NAMALWA (cell line): ENCODE data around the gene POU3F3.
A peak's percentile ranks its signal among the peaks of the same experiment; 100 is the strongest.

Source experiments
- DNase-seq: peaks from one replicate; pipeline ENCODE4 v3.0.0-alpha.2; 2015; ENCODE audit warnings: low spot score

POU3F3 gene

DNA sequence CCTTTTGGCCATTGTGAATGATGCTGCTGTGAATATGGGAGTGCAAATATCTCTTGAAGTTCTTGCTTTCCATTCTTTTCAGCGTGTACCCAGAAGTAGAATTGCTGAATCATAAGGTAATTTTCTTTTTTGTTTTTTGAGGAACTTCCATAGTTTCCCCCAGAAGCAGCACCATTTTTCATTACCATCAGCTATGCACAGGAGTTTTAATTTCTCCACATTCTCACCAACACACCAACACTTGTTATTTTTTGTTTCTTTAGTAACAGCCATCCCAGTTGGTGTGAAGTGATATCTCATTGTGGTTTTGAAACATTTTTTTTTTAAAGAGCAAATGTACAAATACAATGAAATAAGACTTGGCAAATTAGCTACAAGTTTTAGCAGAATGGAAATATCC, 21.3 kb downstream of the POU3F3 start:
- no peak for DNase-seq

DNA sequence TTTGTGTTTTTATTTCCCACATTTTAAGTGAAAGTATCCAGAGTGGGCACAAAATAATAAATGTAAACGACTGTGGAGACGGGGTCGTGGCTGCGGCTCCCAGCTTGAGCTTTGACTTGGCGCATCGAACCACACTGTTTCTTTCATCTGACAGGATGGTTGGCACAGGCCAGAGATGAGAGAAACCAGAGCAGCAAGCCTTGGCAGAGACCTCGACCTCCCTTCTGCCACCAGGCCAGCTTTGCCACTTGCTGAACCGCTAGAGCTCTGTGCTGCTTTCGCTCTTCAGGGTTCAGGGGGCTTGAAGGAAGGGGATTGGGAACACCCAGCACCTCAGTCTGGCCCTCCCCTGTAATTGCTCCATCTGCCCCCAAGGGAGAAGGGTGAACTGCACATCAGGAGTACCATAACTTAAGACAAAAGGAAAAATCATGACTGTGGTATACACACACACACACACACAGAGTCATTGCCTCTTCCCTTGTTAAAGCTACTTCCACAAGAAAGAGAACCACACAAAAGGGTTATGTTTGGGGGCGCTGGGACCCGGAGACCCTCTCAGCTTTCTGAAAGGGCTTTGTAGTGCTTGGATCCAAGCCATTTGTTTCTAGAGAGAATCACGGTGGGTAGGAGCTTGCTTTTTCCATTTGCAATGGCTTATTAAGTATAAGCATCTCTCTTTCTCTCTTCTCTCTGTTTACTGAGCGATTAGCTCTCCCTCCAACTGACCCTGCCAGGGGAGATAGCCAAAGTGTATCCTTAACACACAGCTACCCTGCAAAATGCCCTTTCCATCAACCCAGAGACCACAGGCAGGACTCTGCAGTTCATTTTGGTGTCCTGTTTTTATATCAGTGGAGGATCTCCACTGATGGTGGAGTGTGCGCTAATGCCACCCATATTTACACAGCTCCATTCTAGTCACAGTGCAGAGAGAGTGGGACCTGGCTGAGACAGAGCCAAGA, 23.0 kb downstream of the POU3F3 start:
- DNase-seq, result no peak

DNA sequence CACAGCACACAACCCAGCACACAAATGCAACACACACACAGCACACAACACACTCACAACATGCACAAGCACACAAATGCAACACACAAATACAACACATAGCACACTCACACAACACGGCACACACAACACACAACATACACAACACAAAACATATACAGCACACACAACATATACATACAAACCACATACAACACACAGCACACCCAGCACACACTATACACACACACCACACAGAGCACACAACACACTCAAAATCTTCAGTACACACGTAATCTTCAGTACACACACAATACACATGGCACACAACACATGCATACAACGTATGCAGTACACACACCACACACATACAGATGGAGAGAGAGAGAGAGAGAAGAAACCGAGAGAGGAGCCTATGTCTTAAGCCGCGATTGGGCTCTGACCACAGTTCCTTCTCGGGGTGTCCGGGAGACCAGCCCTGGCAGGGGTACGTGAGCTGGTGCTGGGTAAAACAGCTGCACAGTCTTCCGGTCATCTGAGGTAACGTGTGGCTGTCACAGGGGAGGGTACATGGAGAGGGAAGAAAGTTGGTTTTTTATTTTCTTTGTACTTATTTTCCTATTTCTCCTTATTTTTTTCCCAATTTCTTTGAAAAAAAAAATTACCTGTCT, 25.1 kb downstream of the POU3F3 start:
- no peak for DNase-seq

DNA sequence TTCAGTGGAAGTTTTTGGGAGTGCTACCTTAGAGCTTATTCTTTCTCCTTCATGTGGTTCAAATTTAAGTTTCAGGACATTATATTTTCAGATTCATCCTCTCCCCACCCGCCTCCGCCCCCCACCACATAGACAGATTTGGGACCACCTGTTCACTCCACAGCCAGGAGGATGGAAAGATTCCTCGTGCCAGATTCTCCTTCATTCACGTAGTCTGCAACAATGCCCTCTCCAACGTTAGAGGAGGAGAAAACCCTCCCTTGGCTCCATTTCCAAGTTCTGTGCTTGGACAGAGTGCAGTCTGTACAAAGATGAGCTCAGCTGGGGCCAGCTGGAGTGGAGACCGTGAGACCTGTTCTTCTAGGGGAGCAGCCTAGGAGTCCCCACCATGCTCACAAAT, 26.2 kb downstream of the POU3F3 start:
- no peak for DNase-seq

DNA sequence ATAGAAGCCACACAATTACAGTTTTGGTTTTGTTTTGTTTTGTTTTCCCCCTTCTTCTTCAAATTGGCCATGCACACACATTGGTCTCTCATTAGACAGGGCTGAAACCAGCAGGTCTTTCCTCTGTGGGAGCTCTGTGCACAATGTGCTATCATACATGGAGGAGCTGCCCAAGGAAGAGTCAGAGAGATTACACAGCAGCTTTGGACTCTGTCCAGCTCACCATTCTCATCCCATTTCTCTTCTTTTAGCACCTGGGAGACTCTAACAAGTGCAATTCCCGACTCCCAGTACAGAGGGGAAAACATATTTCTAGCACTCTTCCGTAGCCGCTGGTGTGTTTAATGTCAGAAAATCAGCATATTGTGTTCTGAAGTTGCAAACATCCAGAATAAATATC, 29.4 kb downstream of the POU3F3 start:
- DNase-seq, result no peak

DNA sequence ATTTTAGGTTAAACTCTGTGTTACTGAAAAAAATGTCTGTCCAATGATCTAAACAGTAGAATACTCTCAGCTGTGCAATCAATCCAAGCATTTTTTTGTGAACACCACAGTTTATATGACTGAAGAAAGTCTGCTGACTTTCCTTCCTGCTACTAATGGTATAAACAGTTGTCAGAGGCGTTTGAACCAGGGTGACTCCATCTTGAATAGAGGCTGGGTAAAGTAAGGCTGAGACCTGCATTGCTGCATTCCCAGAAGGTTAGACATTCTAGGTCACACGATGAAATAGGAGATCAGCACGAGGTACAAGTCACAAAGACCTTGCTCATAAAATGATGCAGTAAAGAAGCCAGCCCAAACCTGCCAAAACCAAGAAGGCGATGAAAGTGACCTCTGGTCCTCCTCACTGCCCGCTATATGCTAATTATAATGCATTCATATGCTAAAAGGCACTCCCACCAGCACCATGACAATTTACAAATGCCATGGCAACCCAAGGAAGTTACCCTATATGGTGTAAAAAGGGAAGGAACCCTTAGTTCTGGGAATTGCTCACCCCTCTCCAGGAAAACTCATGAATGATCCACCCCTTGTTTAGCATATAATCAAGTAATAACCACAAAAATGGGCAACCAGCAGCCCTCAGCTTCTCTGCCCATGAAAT, 31.3 kb downstream of the POU3F3 start:
- DNase-seq, result no peak

DNA sequence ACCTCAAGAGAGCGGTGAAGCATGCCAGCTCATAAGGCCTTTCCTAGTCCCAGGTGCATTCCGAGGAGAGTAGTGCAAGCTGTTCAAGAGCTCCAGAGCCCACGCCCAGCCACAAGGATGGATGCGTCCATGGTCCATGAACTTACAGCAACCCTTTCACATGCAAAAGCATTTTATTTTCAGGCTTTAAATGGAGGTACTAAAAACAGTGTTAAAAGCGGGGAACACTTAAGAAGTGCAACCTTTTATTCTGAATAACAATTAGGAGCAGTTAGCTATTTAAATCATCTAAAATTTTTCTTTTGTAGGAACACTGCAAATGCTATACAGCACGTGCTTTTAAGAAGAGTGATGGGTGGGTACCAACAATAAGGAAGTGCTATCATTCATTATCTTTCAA, 33.8 kb downstream of the POU3F3 start:
- DNase-seq, result no peak

DNA sequence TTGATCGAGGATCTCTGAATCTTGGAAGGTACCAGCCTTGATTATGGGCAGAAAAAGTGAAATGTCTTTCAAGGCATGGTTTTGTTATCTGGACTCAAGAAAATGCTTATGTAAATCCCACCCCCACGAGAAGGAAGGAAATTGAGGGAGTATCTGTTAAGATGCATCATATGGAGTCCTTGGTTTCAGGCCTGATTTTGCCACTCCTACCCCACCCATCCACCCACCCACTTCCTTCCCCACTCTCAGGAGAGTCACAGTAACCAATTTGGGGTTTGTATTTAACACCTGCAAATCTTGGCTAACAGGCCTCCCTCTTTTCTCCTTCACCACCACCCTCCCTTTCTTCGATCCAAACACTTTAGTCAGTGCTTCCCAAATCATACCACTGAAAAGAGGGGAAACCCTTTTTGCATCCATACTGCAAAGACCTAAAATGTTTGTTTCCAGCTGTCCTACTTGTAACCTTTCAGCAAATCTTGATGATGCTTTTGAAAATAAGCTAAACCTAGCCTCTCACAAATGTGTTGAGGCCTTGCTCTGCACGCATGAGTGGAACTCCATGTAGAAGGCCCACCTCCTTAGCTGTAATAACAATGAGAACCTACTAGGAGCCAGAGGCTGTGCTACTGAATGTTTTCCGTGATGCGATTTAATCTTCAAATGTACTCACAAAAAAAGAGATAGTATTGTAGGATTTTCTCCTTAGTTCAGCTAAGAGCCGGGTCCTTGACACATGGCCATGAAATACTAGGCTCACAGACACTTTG, 34.8 kb downstream of the POU3F3 start:
- DNase-seq, result no peak

DNA sequence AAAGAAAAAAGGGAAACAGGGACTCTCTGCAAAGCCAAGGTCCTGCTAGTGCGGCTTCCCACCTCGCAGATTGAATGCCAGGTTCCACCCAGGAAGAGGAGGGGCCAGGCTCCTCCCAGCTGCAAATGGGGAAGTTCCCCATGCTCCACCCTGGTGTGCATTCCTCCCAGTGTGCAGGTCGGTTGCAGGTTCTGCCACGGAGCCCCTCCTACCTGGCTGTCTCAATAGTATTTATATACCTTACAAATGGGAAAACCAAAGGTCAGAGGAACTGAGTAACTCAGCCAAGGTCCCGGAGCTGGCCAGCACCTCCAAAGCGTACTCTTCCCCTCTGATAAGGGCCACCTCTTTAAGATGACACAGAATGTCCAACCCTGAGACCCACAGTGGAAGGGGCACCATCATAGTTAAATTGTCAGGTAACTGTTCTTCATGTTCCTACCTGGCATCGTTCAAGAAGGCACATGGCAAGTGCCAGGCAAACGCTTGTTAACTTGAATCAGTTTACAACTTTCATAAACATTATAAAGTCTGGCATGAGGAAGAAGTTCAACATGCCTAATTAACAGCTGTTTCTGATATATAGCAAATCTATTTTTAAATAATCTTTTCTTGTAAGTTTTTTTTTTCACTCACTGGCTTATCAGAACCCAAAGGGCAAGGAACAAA, 35.5 kb downstream of the POU3F3 start:
- DNase-seq, result peak; percentile 26

DNA sequence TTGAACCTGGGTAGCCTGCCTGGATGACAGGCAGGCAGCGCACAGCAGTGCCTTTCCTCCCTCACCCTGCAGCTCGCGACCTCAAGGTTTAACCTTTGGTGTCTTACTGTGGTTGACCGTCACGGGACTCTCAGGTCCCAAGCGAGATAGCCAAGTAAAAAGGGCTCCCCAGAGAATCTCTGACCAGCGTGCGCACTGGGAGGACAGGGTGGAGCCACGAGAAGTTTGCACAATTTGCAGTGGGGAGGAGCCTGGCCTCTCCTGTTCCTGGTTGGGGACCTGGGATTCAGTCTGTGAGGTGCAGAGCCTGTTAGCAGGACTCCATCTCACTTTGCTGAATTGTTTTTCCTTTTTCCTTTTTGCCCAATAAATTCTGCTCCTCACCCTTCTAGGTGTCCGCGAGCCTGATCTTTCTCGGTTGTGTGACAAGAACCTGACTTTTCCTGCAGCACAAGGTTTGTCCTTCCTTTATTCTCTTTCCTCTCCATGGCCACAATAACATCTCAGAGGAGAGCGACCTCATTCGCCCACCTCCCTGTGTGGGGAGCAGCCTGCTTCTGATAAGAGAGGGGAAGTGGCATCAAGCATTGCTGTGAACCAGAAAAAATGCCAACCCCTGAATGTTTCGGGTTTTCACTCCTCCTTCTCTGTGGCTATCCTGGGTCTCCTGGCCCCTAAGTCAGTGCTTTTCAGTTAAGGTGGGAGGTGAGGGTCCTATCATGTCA, 36.2 kb downstream of the POU3F3 start:
- DNase-seq, result no peak

DNA sequence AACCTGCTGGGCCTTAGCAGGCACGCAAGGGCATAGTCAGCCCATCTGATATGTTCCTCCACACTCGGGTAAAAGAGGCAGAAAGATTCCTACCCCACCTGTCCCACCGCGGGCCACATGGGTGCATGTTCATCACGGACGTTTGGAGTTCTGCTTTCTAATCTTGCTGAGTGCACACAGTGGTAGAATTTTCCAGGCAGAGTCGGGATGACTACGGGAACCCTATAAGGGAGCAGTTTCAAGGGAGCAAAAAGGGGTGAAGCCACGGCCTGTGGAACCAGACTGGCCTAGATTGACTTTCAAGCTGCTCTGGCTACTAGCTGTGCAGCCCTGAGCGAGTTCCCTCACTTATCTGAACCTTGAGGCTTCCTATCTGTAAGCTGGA, 36.8 kb downstream of the POU3F3 start:
- DNase-seq, result no peak

DNA sequence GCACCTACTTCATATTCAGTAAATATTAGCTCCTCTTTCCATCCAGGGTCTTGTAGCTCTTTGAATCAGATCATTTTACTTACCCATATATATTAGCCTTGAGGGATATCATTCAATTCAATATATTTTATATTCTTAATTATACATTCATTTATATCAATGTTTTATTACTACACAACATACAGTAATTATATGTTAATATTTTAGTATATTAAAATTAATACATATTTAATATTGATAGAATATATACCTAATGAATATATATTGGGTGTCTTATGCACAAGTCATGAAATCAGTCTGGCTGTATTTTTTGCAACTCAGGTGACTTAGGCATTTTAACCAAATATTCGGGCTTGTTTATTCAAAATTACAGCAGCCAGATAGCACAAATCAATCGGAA, 37.2 kb downstream of the POU3F3 start:
- no peak for DNase-seq

DNA sequence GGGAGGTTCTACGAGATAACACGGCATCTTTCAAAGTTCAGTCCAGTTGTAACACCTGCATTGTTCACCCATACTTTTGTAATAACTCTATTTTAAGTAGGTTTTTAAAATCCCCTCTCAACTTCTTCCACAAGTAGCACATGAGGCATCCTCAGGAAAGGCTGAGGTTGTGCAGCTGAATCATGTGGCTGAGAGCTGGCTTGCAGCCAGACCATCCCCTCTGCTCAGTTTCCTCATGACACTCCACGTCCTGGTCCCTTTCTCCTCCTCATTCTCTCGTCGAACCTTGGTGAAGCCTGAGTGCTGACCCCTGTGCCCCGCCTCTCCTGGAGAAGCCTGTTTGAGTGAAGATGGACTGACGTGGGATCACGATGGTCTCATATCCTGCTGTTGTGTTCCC, 42.5 kb downstream of the POU3F3 start:
- no peak for DNase-seq

DNA sequence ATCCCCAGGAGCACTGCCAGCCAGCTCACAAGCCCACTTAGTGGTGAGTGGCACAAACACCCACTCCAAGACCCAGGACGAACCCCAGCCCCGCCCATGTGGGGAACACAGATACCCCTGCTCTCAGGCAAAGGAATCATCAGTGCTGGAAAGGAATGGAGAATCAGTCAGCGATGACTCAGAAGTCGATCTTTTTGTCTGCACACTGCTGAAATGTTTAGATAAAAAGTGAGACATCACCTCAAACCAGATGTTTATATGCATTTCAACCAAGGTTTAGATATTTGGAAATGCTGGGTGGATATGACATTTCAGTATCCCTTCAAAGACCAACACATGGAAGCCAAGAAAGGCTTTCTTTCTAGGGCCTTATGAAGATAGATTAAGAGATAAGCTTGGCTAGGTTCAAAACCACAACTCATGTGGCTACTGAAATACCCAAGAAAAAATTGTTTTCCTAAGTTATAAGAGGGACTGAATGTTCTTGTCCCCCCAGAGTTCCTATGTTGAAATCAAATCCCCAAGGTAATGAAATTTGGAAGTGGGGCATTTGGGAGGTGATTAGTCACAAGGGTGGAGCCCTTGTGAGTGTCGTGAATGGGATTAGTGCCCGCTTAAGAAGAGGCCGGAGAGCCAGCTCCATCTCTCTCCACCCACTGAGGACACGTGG, 43.7 kb downstream of the POU3F3 start:
- DNase-seq, result no peak

DNA sequence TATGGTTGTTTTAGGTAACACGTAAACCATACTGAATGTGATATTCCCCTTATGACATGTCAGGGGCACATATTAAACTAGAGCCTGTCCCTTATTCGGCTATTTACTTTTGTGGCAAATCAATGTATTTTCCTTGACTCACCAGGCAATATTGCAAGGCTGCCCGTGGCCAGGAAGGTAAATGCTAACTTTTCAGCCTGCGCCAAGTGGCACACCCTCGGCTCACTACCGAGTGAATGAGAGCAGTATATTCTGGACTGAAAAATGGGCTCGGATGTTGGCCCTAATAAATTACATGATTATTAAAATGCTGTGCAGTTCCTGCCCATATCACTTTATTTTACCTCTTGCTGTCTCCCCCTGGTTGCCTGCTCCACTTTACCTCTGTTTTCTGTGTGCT, 46.7 kb downstream of the POU3F3 start:
- no peak for DNase-seq

DNA sequence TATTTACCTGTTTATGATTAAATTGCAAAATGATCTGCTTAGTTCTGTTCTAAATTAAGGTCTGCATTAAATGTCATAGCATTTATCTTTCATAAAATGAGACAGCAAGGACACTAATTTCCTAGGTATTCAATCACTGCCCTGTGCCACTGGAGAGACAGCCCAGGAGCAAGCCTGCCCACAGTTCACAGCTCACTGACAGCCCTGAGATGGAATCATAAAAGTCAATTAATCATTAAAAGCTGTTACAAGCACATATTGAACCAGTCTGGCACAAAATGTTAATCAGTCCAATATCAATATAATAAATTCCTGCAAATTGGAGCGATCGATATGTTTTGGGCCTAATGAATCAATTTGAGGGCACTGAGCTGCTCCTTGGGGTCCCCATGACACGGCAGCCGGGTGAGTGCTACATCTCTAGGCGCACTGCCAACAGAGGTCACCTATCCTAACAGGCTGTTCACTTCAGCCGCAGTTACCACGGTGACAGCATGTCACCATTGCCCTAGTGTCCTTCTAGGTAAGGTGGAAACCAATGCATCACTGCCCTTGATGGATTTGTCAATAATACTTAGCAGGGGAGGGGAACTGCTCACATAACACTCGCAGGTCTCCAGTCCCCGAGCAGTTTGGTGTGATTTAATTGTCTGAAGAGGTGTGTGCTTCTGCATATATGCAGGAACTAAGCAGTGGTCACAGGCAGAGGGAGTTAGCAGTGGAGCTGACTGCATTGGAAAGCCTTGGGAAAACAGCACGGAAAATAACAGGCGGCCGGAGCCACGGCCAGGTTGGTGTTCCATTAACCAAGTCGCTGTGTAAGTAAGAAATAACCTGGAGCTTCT, 47.3 kb downstream of the POU3F3 start:
- no peak for DNase-seq

DNA sequence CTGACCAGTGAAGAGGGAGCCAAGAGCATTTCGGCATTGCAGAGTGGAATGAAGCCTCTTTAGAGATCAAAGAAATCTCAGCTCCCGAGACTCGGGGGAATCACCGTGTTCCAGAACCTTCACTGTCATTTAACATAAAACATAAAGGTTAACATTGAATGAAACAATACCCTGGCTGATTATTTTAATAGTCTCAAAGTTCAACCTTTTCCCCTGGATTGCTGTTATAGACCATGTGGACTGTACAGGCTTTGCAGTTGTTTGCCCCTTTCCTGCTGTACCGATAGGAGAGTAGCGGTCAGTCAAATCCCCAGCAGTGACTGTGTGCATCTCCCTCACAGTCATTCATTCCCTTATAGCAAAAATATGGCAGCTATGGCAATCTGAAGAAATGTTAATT, 48.4 kb downstream of the POU3F3 start:
- no peak for DNase-seq
